CD8-positive, alpha-beta memory T cell (primary cell): ENCODE data around the gene AVPR2. TPM values are rescaled to one million over a fixed set of nuclear protein-coding genes. Genes with fewer than 3 reads are reported as not detected.
A peak's percentile ranks its signal among the peaks of the same experiment; 100 is the strongest.

Experiments
- CTCF ChIA-PET: fragments of 350-600 bp; sonication (Branson Sonifier 250); formaldehyde crosslinking; loops from one replicate; lab custom pipeline; 2021; ENCODE audit warnings: antibody characterized with exemption; lab: Charles Lee
- POLR2A ChIA-PET: fragments of 350-600 bp; sonication (Branson Sonifier 250); formaldehyde crosslinking; loops from one replicate; lab custom pipeline; 2021; ENCODE audit warnings: antibody characterized with exemption; lab: Charles Lee
- DNase-seq, 5 donors: peaks; one replicate each; pipeline versions ENCODE4 v3.0.0 to v3.0.0-alpha.2; 2020 to 2022; ENCODE audit warnings: mixed read lengths in 1 of 5
- H3K27ac ChIP-seq: one replicate; pipeline ENCODE4 v1.7.0; 2013; ENCODE audit warnings: low read depth, mild to moderate bottlenecking, low read length, moderate library complexity
- H3K27me3 ChIP-seq: 2 replicates; pipeline ENCODE4 v1.7.0; 2013; ENCODE audit warnings: low read length, mild to moderate bottlenecking; ENCODE audit not compliant: insufficient read depth, poor library complexity, severe bottlenecking
- H3K36me3 ChIP-seq: 2 replicates; pipeline ENCODE4 v1.7.0; 2013; ENCODE audit warnings: mild to moderate bottlenecking, low read length, moderate library complexity; ENCODE audit not compliant: insufficient read depth
- H3K4me1 ChIP-seq: 2 replicates; pipeline ENCODE4 v1.7.0; 2013; ENCODE audit warnings: mild to moderate bottlenecking, low read length, moderate library complexity; ENCODE audit not compliant: insufficient read depth
- H3K4me3 ChIP-seq: 2 replicates; pipeline ENCODE4 v1.7.0; 2013; ENCODE audit warnings: mild to moderate bottlenecking, low read length
- H3K9me3 ChIP-seq: 2 replicates; pipeline ENCODE4 v1.7.0; 2013; ENCODE audit warnings: mild to moderate bottlenecking, low read length
- H3K27ac Mint-ChIP-seq, 8 donors: one replicate each; pipeline ENCODE4 v1.8.0; 2020 to 2021; ENCODE audit warnings: mixed read lengths in 8 of 8, mild to moderate bottlenecking in 6 of 8, inconsistent platforms in 3 of 8, moderate library complexity in 3 of 8
- H3K27me3 Mint-ChIP-seq, 2 donors: one replicate each; pipeline ENCODE4 v1.8.0; 2020 to 2021; ENCODE audit warnings: mixed read lengths in 2 of 2, mild to moderate bottlenecking in 1 of 2, moderate library complexity in 1 of 2
- H3K36me3 Mint-ChIP-seq, 3 donors: one replicate each; pipeline ENCODE4 v1.8.0; 2020 to 2021; ENCODE audit warnings: mixed read lengths in 3 of 3, inconsistent platforms in 1 of 3, mild to moderate bottlenecking in 1 of 3
- H3K4me1 Mint-ChIP-seq, 3 donors: one replicate each; pipeline ENCODE4 v1.8.0; 2020 to 2021; ENCODE audit warnings: mixed read lengths in 3 of 3, inconsistent platforms in 1 of 3, mild to moderate bottlenecking in 1 of 3
- H3K4me3 Mint-ChIP-seq, 7 donors: one replicate each; pipeline ENCODE4 v1.8.0; 2020 to 2021; ENCODE audit warnings: mixed read lengths in 7 of 7, mild to moderate bottlenecking in 6 of 7, moderate library complexity in 4 of 7, inconsistent platforms in 2 of 7
- H3K9me3 Mint-ChIP-seq, 5 donors: one replicate each; pipeline ENCODE4 v1.8.0; 2020 to 2022; ENCODE audit warnings: mixed read lengths in 5 of 5, mild to moderate bottlenecking in 3 of 5, moderate library complexity in 2 of 5, inconsistent platforms in 1 of 5
- polyA plus RNA-seq: library from polyadenylated mRNA; unstranded; fragments of 300-500 nt; fragmentation: Illumina TruSeq; gene quantifications from one replicate; pipeline ENCODE4 v1.2.3, GENCODE V29; 2021
- total RNA-seq, 2 experiments: library from RNA; stranded (reverse); gene quantifications; one replicate each; pipeline ENCODE4 v1.2.3, GENCODE V29; 2021

Gene AVPR2
- total and polyA plus RNA-seq, 3 experiments from 2014 or later = not detected

DNA sequence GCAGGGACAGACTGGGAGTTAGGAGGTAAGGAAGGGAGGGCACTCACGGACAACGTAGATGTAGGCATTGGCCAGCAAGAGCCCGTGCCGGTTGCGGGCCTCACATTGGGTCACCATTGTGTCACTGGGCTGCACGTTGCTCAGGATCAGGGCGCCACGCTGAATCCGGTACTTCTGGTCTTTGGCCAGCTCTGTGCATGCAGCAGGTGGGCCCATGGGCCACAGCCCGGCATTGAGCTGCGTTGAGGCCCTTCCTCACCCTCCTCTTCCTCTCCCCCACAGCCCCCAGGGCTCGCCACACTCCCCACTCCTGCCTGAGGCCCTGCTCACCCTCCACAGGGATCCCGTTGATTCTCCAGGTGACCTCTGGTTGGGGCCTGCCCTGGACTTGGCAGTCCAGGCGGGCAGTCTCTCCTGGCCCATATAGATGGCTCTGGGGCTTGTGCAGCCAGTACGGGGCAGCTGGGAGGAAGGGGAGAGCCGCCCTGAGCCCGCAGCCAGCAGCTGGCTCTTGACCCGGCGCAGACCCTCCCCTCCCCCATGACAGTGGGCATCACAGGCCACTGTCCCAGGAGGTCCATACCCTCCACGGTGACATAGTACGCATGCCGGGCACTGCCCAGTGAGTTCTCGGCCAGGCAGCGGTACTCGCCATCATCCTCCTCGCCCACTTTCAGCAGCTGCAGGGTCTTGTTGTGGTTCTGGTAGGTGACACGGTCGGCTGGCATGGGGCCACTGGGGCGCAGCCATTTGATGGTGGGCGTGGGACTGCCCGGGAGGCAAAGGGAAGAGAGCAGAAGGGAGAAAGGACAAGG, 34.8 kb upstream of the AVPR2 start:
- no peak overlapping the region for H3K4me3 ChIP-seq
- H3K27me3 ChIP-seq = no peaks in the 10 kb centered on the region
- no peak for DNase-seq
- H3K9me3 Mint-ChIP-seq = no peaks in the 10 kb centered on the region
- no peak overlapping the region for H3K27ac Mint-ChIP-seq
- H3K27me3 Mint-ChIP-seq = peaks cover 5 to 16% of the 10 kb centered on the region in 2 donors
- no peak overlapping the region for H3K4me3 Mint-ChIP-seq
- ChIA-PET CTCF (no interaction called here), POLR2A (no interaction called here)
- no peaks in the 10 kb centered on the region for H3K36me3 ChIP-seq
- peaks cover 0 to under 1% (median 0%) of the 10 kb centered on the region in 3 donors for H3K36me3 Mint-ChIP-seq
- H3K4me1 Mint-ChIP-seq = no peaks in the 10 kb centered on the region
- no peaks in the 10 kb centered on the region for H3K4me1 ChIP-seq
- no peaks in the 10 kb centered on the region for H3K9me3 ChIP-seq
- no peak overlapping the region for H3K27ac ChIP-seq

- Mint-ChIP-seq H3K4me1 (no peaks in the 10 kb centered on the region), H3K27me3 (peaks cover 5 to 16% of the 10 kb centered on the region in 2 donors), H3K9me3 (no peaks in the 10 kb centered on the region), H3K4me3 (no peak overlapping the region), H3K27ac (no peak overlapping the region), H3K36me3 (peaks cover 0 to 3% (median 0%) of the 10 kb centered on the region in 3 donors)
- Histone ChIP-seq H3K27me3 (no peaks in the 10 kb centered on the region), H3K9me3 (no peaks in the 10 kb centered on the region), H3K4me1 (no peaks in the 10 kb centered on the region), H3K36me3 (no peaks in the 10 kb centered on the region), H3K27ac (no peak overlapping the region), H3K4me3 (no peak overlapping the region)
- ChIA-PET POLR2A (no interaction called here), CTCF (no interaction called here)
- DNase-seq = no peak
Observed at GRCh38 chrX:153870288-153870690, 34.2 kb upstream of the AVPR2 start.

DNA sequence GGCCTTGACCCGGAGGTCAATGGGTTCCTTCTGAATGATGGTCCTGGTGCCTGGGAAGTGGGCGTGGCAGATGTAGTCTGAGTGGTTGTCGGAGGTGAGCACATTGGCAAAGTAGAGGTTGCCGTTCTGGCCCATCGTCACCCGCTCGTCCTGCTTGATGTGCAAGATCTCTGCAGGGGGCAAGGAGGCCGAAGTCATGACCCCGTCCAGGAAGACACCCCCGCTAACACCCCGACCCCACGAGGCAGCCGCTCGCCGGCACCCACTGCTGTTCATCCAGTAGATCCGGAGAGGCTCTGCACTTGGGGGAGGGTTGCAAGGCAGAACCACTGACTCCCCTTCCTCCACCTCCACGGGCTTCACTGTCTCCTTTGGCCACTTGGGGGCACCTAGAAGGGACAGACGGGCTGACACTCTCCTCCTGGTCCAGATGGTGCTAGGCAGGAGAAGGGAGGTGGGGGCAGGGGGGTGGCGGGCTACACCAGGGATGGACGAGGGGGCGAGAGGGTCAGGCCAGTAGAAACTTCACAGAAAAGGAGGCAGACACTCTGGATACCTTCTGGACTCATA, 33.6 kb upstream of the AVPR2 start:
- no peaks in the 10 kb centered on the region for H3K36me3 ChIP-seq
- H3K27me3 Mint-ChIP-seq = peaks cover 5 to 15% of the 10 kb centered on the region in 2 donors
- POLR2A ChIA-PET = no interaction called here
- no peaks in the 10 kb centered on the region for H3K9me3 Mint-ChIP-seq
- CTCF ChIA-PET = no interaction called here
- no peak overlapping the region for H3K4me3 ChIP-seq
- no peaks in the 10 kb centered on the region for H3K27me3 ChIP-seq
- no peaks in the 10 kb centered on the region for H3K4me1 ChIP-seq
- no peaks in the 10 kb centered on the region for H3K9me3 ChIP-seq
- no peaks in the 10 kb centered on the region for H3K4me1 Mint-ChIP-seq
- H3K27ac ChIP-seq = no peak overlapping the region
- no peak overlapping the region for H3K4me3 Mint-ChIP-seq
- H3K36me3 Mint-ChIP-seq = peaks cover 0 to 3% (median 0%) of the 10 kb centered on the region in 3 donors
- H3K27ac Mint-ChIP-seq = no peak overlapping the region
- DNase-seq = no peak

DNA sequence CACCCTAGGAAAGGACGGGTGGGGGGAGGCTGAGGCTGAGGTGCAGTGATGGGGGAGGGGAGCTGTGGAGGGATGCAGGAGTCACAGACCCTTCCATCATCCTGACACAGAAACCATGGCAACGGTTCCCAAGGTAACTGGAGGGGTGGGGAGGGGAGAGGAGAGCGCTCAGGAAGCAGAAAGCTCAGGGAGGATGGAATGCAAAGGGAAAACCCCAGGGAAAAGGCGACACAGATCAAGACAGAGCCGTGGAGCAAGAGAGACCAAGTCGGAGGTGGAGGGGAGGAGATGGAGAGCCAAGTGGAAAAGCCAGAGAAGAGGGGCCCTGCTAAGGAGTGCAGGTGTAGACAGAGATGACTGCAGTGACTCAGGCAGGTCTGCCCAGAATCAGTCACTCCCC, 33.0 kb upstream of the AVPR2 start:
- DNase-seq = no peak
- CTCF ChIA-PET = no interaction called here
- Histone ChIP-seq H3K27me3 (no peaks in the 10 kb centered on the region), H3K4me1 (no peaks in the 10 kb centered on the region), H3K36me3 (no peaks in the 10 kb centered on the region), H3K9me3 (no peaks in the 10 kb centered on the region), H3K27ac (no peak overlapping the region), H3K4me3 (no peak overlapping the region)
- H3K4me1 Mint-ChIP-seq = peaks cover 0 to 3% (median 0%) of the 10 kb centered on the region in 3 donors
- no peak overlapping the region for H3K4me3 Mint-ChIP-seq
- H3K36me3 Mint-ChIP-seq = peaks cover 0 to 3% (median 0%) of the 10 kb centered on the region in 3 donors
- H3K27me3 Mint-ChIP-seq = peaks cover 9 to 15% of the 10 kb centered on the region in 2 donors
- no peak overlapping the region for H3K27ac Mint-ChIP-seq
- H3K9me3 Mint-ChIP-seq = no peaks in the 10 kb centered on the region
- POLR2A ChIA-PET = no interaction called here

DNA sequence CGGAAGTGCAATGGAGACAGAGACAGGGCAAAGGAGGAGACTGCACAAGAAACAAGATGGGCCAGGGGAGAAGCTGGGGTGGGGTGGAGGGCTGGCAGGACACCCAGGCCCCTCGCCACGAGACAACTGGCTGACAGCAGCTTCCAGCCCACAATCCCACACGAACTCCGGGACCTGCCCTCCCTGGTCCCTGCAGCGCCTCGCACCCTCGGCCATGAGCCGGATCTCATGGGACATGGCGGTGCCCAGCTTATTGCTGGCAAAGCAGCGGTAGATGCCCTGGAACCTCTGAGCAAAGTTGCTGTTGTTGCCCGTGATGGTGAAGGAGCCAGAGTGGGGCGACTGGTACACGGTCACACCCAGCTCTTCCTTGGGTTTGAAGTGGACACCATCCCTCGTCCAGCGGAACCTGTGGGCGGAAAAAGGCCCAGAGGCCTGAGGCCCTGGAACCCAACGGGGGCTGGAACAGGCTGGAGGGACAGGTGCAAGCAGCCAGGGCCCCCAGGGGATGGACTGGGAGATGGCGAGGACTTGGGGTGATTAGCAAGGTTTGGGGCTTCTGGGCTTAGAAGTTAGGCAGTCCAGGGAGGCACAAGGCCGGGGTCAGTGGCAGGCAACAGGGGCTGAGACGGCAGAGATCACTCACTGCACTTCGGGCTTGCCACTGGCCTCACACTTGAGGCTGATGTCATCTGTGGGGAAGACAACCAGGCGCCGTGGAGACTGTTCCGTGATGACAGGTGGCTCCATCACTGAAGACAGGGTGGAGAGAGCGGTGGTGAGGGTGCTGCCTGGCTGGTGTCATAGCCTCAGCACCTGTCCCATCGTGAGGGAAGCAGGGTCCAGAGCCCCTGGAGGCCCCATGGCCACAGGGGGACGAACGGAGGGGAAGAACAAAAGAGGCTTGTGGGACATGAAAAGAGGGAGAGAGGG, 32.3 kb upstream of the AVPR2 start:
- Histone ChIP-seq H3K36me3 (no peaks in the 10 kb centered on the region), H3K27me3 (no peaks in the 10 kb centered on the region), H3K27ac (no peak overlapping the region), H3K4me3 (no peak overlapping the region), H3K4me1 (no peaks in the 10 kb centered on the region), H3K9me3 (no peaks in the 10 kb centered on the region)
- CTCF ChIA-PET = no interaction called here
- Mint-ChIP-seq H3K36me3 (peaks cover 0 to 3% (median 0%) of the 10 kb centered on the region in 3 donors), H3K27me3 (peaks cover 10 to 15% of the 10 kb centered on the region in 2 donors), H3K9me3 (no peaks in the 10 kb centered on the region), H3K27ac (no peak overlapping the region), H3K4me1 (peaks cover 0 to 3% (median 0%) of the 10 kb centered on the region in 3 donors), H3K4me3 (peak overlapping the region in 1 of 7 donors; percentile 56)
- POLR2A ChIA-PET = no interaction called here
- DNase-seq = no peak

DNA sequence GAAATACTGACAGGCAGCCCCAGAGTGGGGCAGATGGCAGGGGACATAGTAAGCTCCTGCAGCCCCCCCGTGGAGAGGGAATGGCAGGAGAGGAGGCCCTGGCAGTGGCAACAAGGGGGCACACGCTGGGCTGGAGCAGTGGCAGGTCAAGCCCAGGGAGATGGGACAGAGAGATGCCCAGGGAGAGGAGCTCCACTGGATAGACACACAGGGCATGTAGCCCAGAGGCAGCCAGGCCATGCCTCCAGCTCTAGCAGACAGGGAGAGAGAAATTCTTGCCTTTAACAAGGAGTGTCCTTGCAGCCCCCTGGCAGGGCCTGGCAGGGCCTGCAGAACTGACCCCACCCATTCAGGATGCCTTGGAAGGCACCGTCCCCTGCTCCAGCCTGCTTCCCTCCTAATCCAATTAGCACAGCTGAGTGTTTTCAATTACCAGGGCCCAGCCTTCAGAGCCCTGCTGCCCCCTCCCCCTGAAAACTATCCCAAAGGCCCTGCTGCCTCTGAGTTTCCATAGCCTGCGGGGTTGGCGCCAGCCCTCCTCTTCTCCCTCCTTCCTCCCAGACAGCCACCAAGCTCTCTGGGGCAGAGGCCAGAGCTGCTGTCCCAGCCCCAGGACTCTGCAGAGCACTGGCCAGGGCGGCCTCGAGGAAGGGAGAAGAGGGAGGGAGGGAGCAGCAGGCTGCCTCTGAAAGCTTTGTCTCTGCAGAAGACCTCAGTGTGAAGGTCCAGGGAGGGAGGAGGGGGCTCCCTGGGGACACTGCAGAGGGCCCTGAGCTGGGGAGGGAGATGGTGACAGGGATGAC, 31.0 kb upstream of the AVPR2 start:
- Histone ChIP-seq H3K27ac (no peak overlapping the region), H3K9me3 (no peaks in the 10 kb centered on the region), H3K27me3 (no peaks in the 10 kb centered on the region), H3K4me3 (no peak overlapping the region), H3K36me3 (no peaks in the 10 kb centered on the region), H3K4me1 (no peaks in the 10 kb centered on the region)
- Mint-ChIP-seq H3K4me3 (no peak overlapping the region), H3K9me3 (no peaks in the 10 kb centered on the region), H3K4me1 (peaks cover 5 to 8% (median 5%) of the 10 kb centered on the region in 3 donors), H3K27ac (no peak overlapping the region), H3K27me3 (peaks cover 16 to 21% of the 10 kb centered on the region in 2 donors), H3K36me3 (peaks cover 0 to 3% (median 0%) of the 10 kb centered on the region in 3 donors)
- ChIA-PET CTCF (no interaction called here), POLR2A (no interaction called here)
- DNase-seq = no peak

GRCh38 chrX:153874085-153874365, 30.4 kb upstream of the AVPR2 start:
- Histone ChIP-seq H3K9me3 (no peaks in the 10 kb centered on the region), H3K4me3 (no peak overlapping the region), H3K36me3 (no peaks in the 10 kb centered on the region), H3K4me1 (no peaks in the 10 kb centered on the region), H3K27me3 (no peaks in the 10 kb centered on the region), H3K27ac (no peak overlapping the region)
- ChIA-PET POLR2A (no interaction called here), CTCF (no interaction called here)
- DNase-seq = no peak
- H3K4me3 Mint-ChIP-seq = no peak overlapping the region
- H3K4me1 Mint-ChIP-seq = peaks cover 5 to 9% (median 7%) of the 10 kb centered on the region in 3 donors
- H3K27me3 Mint-ChIP-seq = peaks cover 20 to 23% of the 10 kb centered on the region in 2 donors
- H3K27ac Mint-ChIP-seq = peak overlapping the region in 1 of 8 donors; percentile 37
- H3K36me3 Mint-ChIP-seq = peaks cover 0 to 3% (median 0%) of the 10 kb centered on the region in 3 donors
- no peaks in the 10 kb centered on the region for H3K9me3 Mint-ChIP-seq
